GM18520 (cell line): ENCODE results near the gene XCR1.
"Not testable (repeated sequence)": the region's sequence is repeated elsewhere in the genome, so short reads cannot be mapped to it uniquely, and the experiment has no call there.

Experiments
- ATAC-seq: cut with Tn5 transposase; IDR thresholded peaks from one replicate; pipeline ENCODE4 v1.9.1; 2021; ENCODE audit not compliant: unreplicated experiment

Gene XCR1

GRCh38 chr3:46046231-46046630, 18.9 kb upstream of the XCR1 start:
- ATAC-seq, result not testable (repeated sequence)

- no peak for ATAC-seq
Measured at GRCh38 chr3:46038916-46039315, 11.6 kb upstream of the XCR1 start.

- not testable (repeated sequence) for ATAC-seq
Measured at GRCh38 chr3:46038071-46038470, 10.8 kb upstream of the XCR1 start.

DNA sequence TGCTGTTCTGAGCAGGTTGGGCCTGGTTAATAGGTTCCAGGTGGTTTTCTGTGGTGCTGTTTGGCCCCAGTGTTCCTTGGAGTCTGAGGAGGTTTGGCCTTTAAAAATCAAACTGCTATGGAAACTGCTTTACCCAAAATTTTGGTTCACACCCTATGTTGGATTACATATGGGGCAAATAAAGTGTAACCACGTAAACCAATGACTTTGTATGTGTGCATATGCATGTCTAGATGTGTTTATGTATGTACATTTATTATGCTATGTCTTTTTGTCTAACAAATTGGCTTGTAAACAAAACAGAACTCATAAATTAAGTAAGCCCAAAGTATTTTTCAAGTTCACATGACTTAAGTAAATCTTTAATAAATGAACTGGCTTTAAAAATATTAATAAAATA, 8.9 kb upstream of the XCR1 start:
- no peak for ATAC-seq

GRCh38 chr3:46031747-46032146, 4.5 kb upstream of the XCR1 start:
- no peak for ATAC-seq

DNA sequence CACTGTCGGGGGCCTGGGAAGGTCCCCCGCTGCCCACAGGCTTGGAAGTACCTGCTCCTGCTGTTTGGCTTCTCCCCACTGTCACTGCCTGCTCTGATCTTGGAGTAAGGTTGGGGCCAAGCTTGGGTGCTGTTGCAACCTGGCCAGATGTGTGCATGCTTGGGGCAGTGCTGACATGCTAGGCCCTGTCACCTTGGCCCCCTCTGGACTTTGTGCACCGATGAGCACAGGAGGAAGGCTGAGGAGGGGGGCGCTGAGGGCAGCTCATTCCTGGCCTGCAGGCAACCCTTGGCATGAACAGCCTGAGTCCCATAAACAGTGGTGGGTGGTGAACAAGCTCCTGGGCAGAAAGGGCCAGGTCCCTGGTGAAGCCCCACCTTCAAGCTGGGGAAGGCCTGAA, 4.0 kb upstream of the XCR1 start:
- ATAC-seq, result no peak

GRCh38 chr3:46030626-46031025, 3.3 kb upstream of the XCR1 start:
- ATAC-seq, result no peak

DNA sequence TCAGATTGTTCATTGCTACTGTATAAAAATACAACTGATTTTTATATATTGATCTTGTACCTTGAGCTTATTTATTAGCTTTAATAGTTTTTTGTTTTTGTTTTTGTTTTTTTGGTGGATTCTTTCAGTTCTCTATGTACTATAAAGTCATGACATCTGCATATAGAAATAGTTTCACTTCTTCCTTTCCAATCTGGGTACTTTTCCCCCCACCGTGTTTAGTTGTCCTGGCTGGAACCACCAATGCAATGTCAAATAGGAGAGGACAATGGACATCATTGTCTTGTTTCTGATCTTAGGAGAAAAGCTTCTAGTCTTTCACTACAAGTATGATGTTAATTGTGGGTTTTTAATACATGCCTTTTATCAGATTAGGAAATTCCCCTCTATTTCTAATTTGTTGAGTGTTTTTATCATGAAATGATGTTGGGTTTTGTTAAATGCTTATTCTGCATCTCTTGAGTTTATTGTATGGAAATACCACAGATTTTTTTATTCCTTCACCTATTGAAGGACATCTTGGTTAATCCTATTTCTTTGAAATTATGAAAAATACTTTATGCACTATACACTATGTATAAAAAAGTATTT, 2.8 kb upstream of the XCR1 start:
- no peak for ATAC-seq

- ATAC-seq, result no peak
Measured at GRCh38 chr3:46027736-46028397, 584 bp upstream of the XCR1 start.

- ATAC-seq, result no peak
Measured at GRCh38 chr3:46025139-46025538, 2.1 kb downstream of the XCR1 start.

DNA sequence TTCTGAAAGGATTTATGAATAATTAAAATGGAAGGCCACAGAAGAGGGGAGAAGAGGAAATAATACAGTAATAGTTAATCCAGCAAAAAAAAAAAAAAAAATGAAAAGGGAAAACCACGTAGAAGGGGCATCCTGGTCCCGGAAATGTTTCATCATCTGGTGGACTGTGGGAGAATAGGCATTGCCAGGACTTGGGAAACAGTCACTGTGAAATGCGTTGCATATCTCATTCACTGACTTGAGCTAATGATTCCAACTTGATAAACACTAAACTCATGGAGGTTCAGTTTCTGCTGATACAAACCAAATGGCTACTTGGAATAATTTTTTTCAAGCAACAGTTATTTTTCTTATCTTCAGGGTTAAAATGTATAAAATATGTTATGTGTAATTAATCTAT, 3.2 kb downstream of the XCR1 start:
- ATAC-seq, result no peak

DNA sequence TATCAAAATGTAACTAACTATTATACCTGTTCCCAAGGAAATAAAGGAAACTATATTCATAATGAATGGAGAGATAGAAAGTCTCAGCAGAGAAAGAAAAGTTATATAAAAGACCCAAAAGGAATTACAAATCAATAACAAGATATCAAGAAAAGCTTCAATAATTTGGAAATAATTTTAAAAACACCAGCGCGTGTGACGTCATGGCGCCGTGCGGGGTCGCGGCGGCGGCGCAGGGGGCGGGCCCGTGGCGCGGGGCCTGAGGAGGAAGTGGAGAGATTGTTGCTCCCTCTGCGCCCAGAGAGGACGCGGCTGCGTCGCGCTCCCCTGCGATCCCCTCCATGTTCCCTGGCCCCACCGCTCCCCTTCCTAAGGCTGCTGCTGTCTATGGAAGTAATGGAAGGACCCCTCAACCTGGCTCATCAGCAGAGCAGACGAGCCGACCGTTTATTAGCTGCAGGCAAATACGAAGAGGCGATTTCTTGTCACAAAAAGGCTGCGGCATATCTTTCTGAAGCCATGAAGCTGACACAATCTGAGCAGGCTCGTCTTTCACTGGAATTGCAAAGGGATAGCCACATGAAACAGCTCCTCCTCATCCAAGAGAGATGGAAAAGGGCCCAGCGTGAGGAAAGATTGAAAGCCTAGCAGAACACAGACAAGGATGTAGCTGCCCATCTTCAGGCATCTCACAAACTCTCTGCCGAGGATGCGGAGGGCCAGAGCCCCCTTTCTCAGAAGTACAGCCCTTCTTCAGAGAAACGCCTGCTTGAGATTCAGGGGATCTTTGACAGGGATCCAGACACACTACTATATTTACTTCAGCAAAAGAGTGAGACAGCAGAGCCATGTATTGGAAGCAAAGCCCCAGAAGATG, 4.1 kb downstream of the XCR1 start:
- ATAC-seq, result no peak

GRCh38 chr3:46021516-46021915, 5.8 kb downstream of the XCR1 start:
- ATAC-seq, result no peak

- ATAC-seq, result no peak
Measured at GRCh38 chr3:46020766-46021510, 6.3 kb downstream of the XCR1 start.

DNA sequence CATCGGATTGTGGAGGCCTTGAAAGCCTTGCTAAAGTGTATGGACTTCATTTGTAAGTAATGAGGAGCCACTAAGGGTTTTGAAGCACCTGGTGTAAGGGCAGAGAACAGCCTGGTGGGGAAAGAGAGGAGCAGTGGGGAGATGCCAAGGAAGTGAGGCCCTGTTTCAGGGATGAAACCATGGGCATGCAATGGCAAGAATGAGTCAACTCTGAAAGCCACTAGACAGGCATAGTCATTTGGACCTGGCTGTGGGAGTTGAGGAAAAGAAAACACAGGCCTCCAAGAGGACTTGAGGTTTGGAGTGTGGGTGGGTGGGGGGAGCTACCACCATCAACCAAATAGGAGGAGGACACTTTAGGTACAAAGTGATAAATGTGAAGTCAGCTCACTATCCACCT, 7.6 kb downstream of the XCR1 start:
- no peak for ATAC-seq

DNA sequence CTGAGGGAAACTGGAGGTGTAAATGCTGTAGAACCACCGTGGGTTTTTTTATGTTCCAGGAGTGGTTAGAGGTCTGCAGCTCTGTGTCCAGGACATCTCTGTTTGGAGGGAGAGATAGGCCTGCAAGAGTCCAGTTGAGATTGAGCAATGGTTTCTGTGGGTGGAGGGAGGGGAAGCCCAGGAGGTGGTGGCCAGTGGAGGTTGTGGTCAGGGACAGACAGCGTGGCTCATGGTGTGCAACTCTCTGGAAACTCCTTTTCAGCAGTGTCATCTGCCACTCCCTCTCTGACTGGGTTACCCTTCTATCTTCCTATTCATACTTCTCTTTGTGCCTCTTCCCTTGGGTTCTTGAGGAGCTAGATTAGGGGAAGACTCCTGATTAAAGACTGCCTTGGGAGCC, 9.6 kb downstream of the XCR1 start:
- ATAC-seq, result no peak

- ATAC-seq, result no peak
Measured at GRCh38 chr3:46013316-46014094, 13.8 kb downstream of the XCR1 start.

GRCh38 chr3:46012246-46012645, 15.0 kb downstream of the XCR1 start:
- no peak for ATAC-seq

DNA sequence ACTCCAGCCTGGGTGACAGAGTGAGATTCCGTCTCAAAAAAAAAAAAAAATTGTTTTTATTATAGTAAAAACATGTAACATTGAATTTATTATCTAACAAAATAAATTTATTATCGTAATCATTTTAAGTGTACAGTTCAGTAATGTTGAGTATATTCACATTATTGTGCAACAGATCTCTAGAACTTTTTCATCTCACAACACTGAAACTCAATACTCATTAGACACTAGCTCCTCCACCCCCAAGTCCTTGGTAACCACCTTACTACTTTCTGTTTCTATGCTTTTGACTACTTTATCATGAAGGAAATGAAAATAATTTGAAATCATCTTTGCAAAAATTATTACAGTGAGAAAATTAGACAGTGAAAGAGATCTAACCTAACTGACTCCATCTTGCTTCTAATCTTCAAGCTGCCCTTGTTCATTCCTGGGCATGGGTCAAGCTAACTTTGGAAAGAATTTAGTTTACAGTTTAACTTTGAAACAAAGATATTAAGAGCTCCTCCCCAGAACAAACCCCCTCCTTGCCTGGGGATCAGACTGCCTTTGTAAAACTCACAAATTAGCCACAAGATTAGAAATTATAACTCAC, 16.7 kb downstream of the XCR1 start:
- ATAC-seq, result no peak

DNA sequence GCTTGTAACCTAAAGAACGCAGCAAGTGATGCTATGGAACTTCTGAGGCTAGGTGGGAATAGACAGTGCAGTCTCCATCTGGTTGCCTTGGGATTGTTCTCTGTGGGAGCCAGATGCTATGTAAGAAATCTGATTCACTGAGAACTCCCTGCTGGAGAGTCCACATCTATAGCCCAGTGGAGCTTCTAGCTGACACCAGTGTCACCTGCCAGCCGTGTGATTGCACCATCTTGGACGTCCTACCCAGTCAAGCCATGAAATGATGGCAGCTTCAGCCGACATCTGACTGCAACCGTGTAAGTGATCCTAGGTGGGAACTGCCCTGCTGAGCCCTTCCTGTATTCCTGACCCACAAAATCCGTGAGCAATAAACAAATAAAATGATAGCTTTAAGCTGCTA, 19.2 kb downstream of the XCR1 start:
- ATAC-seq, result no peak
